Hepatocyte (in vitro differentiated cells): ENCODE results near the gene ICE1.

Source experiments
- CTCF ChIP-seq: fragments of 200-600 bp; sonication (generic); IDR thresholded peaks from 2 replicates; pipeline ENCODE4 v1.5.1; 2016; ENCODE audit warnings: antibody characterized with exemption, mild to moderate bottlenecking; ENCODE audit not compliant: poor library complexity
- EZH2 ChIP-seq: fragments of 200-600 bp; sonication (generic); IDR thresholded peaks from 2 replicates; pipeline ENCODE4 v1.6.1; 2016; ENCODE audit warnings: antibody characterized with exemption, mild to moderate bottlenecking, borderline replicate concordance
- EZH2phosphoT487 ChIP-seq: fragments of 200-600 bp; sonication (generic); IDR thresholded peaks from one replicate; pipeline ENCODE4 v1.6.1; 2018; ENCODE audit warnings: antibody characterized with exemption, mild to moderate bottlenecking, low read depth, moderate library complexity; ENCODE audit not compliant: unreplicated experiment, severe bottlenecking

GRCh38 chr5:5483350-5483749 is 60.9 kb downstream of the ICE1 start:
- TF ChIP-seq CTCF (no peak), EZH2 (no peak), EZH2phosphoT487 (no peak)
